ENCODE measurements around the gene C1orf115.
"Not testable (repeated sequence)": the region's sequence is repeated elsewhere in the genome, so short reads cannot be mapped to it uniquely, and the experiment has no call there.

The C1orf115 gene, protein sequence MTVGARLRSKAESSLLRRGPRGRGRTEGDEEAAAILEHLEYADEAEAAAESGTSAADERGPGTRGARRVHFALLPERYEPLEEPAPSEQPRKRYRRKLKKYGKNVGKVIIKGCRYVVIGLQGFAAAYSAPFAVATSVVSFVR

DNA sequence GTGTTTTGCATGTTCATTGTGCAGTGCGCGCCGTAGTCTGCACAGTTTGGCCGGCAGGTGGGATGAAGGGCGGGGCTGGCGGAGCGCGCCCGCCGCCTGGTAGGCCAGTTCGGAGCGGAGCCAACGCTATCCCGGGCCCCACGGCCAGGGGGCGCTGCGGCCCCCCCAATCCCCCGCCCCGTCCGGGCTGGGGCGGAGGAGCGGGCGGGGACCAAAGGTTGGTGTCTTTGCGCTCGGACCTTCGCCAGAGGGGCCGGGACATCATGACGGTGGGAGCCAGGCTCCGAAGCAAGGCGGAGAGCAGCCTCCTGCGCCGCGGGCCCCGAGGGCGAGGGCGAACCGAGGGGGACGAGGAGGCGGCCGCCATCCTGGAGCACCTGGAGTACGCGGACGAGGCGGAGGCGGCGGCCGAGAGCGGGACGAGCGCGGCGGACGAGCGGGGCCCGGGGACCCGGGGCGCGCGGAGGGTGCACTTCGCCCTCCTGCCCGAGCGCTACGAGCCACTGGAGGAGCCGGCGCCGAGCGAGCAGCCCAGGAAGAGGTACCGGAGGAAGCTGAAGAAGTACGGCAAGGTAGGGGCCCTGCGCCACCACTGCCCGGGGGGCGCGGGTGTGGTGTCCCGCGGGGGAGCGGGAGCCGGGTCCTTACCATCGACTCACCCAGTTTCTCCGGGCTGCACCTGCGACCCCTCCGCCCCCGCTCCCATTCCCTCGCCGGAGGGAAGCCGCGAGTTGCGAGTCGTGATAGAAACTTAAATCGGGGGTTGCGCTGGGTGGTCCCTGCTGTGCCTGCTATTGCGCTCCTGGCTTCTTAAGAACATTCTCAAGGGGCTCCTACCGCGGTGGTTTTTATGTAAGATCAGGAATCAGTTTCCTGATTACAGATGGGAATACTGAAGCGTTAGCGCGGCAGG lies at the start of gene C1orf115:
Gene C1orf115 (plus strand): TSS at position 224 of the 913 bp plus-strand sequence. CDS start 40 bp downstream, at position 264.
- peak; percentile 91 for DNase-seq

DNA sequence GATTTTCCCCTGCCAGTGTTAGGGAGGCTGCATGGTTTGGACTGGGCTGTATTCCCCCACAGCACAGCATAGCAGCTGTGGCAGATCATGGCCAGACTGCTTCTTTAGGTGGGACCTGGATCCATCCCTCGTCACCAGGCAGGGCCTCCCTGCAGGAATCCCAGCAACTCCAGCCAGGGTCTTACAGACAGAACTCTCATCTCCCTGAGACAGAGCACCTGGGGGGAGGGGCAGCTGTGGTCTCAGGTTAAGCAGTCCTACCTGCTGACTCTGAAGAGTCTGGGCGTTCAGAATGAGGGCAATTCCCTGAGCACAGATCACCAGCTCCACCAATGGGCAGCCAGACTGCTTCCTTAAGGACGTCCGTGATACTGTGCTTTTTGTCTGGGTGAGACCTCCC lies 47.9 kb upstream of the C1orf115 start:
- DNase-seq = no peak

DNA sequence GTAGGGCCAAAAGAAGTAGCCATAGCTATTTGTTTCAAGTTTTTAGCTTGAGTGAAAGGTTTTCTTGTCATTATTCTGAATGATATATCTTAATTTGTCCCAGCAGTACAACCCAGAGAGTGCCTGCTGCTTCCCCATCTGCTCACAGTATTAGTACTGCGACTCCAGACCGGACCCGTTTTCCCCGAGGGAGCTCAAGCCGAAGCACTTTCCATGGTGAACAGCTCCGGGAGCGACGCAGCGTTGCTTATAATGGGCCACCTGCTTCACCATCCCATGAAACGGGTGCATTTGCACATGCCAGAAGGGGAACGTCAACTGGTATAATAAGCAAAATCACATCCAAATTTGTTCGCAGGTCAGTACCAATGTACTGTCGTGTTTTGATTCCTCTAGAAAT lies 37.2 kb upstream of the C1orf115 start:
- peak; percentile 23 for DNase-seq

DNA sequence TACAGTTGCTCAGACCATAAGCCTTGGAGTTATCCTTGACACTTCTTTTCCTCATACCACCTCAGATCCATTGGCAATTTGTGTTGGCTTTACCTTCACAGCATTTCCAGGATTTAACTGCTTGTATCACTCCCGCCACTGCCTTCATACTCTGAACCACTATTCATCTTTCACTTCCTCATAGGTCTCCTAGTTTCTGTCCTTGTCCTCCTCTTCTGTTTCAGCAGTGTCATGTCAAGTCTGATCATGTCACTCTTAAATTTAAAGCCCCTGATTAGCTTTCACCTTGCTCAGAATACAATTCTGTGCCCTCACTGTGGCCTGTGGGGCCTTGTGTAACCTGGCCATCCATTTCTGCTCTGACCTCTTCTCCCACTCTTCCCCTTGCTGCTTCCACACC lies 34.7 kb upstream of the C1orf115 start:
- DNase-seq = no peak

DNA sequence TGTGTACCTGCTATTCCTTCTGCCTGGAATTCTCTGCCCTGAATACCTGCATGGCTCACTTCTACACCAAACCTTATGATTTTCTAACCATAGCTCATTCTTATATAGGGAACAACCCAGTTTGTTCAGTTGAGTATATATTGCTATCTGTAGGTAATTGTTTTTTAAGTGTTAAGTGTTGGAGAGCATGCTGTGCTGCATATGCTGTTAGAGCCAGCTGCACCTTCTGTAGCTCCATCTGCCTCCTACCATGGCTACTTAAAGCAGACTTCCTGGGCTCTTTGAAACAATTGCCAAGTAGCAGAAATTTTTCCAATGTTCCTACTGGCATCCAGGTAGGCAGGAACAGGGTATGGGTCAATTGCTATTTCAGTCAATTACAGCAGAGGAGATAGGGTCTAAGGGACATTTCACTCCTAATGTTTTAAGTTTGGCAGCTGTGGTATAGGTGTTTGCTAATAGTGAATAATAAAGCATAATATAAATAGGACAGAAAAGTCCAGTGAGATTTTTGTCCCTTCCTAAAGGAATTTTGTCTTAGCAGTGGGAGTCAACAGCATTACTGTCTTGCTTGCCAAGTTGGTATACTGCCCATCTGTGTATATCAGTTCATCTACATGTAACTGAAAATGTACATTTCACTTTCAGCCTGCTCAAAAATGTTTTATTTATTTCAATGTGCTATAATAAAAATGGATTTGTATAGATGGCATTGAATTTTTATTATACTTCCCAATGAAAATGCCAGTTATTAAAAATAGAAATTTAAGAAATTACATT lies 34.0 kb upstream of the C1orf115 start:
- no peak for DNase-seq

DNA sequence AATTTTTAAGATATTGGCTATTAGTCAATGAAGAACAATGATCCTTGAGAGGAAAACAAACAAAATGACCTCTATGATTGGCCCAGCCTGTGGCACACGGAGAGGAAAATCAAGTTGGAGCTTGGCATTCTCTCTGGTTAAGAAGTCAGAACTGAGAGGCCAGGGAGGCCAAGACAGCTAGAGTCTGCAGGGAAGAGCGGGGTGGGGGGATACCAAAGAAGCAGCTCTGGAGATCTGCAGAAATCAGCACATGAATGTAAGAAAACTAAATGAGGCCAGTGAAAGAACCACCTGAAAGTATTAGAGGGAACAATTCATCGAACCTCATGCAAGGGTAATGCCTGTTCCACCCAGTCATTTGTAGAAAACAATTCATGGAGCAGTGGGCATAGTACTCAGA lies 23.8 kb upstream of the C1orf115 start:
- no peak for DNase-seq

DNA sequence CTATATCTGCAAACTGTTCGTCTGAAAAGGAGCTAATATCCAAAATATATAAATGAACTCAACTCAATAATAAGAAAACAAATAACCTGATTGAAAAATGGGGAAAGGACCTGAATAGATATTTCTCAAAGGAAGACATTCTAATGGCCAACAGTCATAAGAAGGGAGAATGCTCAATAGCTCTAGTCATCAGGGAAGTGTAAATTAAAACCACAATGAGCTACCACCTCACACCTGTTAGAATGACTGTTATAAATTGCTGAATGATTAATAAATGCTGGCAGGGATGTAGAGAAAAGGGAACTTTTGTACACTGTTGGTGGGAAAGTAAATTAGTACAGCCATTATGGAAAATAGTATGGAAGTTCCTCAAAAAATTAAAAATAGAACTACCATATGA lies 21.2 kb upstream of the C1orf115 start:
- DNase-seq = no peak

DNA sequence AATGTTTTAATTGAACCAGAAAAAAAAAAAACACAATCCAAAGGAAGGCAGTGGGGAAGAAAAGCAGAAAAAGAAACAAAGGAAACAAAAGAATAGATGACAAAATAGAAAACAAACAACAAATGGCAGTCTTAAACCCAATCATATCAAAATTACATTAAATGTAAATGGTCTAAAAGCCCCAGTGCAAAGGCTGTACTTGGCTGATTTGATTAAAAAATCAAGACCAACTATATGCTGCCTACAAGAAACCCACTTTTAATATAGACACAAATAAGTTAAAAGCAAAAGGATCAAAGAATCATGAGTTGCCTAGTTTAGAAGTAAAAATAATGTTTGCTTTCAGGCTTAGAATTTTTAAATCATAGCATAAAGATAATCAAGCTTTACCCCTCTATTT lies 19.8 kb upstream of the C1orf115 start:
- no peak for DNase-seq

DNA sequence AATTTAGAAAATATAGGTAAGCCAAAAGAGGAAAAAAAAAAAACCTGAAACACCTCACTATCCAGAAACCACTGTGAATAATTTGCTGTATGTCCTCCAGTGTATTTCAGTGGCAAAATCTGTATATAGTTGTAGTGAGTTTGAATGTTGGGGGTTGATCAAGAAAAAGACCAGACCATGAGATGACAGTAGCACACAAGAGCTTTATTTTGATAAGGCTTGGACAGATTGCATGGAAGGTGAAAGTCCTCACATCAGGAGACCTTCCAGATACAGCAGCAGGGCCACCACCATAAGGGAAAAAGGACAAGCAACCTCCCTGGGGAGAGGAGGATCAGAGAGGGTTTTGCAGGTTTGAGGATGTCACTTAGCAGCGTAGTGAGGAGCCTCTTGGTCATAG lies 16.2 kb upstream of the C1orf115 start:
- DNase-seq = no peak

DNA sequence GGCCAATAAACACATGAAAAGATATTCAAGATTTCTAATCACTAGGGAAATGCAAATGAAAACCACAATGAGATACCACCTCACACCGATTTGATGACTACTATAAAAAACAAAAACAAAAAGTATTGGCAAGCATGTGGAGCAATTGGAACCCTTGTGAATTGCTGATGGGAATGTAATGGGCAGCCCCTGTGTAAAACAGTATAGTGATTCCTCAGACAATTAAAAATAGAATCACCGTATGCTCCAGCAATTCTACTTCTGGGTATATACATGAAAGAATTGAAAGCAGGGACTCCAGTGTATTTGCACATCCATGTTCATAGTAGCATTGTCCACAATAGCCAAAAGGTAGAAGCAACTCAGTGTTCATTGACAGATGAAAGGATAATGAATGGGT lies 12.9 kb upstream of the C1orf115 start:
- DNase-seq = no peak

DNA sequence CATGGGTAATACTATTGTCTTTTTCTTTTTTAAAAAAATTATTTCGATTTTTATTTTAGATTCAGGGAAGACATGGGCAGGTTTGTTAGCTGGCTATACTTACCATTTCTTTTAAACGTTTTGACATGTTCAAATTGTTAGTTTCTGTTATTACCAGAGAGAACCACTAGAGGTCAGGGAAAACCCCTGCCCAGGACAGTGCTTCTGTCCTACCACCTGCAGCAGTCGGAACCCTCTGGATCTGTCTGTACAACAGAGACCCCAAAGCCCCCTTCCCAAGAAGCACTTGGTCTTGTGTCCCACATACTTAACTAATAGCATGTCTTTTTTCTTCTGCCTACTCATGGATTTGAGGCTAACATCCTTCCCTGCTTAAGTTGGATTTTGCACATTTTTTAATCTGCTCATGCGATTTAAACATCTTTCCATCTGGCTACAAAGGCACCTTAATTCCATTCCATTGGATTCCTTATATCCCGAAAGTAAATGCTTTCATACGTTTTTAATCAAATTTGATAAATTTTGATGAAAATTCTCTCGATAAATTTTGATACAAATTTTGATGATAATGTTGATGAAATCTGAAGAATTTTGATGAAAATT lies 10.0 kb upstream of the C1orf115 start:
- DNase-seq = peak; percentile 38

DNA sequence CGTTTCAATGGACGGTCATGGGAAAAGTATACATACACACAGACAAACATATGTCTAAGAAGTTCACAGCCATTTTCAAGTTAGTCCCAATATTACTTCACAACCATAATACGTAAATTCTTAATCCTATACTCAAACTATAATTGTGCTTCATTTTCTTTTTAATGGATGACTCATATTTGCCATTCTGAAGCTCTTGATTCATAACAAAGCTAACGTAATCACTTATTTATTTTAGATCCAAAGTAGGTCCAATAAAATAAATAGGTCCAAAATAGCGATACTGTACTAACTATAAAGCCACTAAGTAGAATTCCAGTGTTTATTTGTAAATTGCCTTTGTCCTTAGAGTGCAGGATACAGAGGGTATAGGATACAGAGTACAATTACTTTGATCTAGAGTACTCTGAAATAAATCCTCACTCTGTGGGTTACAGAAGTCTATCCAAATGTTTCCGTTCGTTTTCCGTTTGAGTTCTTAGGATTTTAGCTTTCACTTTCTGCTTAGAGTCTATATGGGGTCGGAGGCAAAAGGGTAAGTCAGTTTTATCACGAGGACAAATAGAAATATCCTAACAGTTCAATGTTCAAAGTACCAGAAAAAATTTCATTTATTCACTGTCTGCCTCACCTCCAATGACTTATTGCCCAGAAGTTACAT lies 8.8 kb upstream of the C1orf115 start:
- no peak for DNase-seq

DNA sequence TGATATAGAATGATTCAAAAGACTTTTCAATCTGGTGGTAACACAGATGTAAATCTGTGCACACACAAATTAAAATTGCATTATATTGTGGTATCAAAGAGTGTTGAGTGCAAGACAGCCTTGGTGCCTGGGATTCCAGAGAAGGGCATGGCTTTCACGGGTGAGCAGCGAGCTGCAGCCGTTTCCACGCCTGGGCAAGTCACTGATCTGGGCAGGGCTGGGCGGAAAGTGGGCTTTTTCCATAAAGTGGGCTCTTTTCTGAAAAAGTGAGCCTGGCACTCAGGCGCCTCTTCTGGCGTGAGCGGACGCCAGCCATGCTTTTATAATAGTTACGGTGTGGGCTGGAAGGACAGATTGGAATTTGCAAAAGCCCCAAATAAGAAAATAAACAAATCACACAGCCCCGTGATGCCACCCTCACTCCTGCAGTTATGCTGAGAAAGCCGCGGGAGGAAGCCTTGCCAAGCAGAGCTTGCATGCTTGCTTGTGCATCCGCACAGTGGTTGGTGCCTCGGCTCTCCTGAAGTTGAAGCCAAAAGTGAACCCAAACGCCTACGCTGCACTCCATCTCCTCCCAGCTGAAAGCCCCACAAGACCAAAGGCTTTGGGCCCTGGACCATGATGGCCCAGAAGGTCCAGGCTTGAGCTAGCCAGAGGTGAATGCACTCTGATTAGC lies 7.1 kb upstream of the C1orf115 start:
- no peak for DNase-seq

DNA sequence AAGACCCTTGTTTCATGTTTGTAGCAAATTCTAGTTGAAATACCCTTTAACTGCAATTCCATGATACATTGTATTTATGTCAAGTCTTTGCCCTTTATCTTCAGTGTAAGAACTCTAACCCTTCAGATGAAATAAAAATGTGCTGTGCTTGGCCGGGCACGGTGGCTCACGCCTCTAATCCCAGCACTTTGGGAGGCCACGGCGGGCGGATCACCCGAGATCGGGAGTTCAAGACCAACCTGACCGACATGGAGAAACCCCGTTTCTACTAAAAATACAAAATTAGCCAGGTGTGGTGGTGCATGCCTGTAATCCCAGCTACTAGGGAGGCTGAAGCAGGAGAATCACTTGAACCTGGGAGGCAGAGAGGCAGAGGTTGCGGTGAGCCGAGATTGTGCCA lies 6.4 kb upstream of the C1orf115 start:
- DNase-seq = not testable (repeated sequence)

DNA sequence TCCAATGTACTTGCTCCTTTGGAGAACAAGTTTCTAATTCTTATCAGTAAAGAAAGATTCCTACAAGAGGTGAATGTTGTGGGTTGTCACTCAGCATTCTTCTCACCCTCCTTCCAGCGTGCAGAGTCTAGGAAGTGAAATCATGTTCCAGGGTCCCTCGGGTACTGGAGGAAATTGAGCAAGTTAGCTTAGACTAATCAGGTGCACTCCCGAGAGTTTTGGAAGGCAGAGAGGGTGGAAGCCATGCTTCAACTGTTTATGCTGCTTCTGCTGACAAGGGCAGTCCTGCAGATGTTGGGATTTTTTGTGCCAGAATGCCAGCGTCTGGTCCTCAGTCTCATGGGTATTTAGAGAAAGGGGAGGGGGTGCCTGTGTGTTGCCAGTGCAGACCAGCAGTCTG lies 5.3 kb upstream of the C1orf115 start:
- peak; percentile 17 for DNase-seq

DNA sequence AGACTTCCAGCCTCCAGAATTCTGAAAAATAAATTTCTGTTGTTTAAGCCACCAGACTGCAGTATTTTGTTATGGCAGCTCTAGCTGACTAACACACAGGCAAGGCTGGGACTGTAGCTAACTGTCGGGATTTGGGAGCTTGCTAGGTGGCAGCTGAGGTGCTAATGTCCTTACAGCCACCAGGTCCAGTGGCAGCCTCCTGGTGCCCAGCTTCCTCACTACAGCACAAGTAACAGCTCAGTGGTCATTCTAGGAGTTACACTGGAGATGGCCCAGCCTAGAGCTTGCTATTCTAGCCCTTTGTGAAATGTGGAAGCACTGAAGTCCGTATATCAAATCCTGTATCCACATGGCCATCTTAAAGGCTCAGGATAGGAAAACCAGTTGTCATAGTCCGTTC lies 4.3 kb upstream of the C1orf115 start:
- DNase-seq = no peak

DNA sequence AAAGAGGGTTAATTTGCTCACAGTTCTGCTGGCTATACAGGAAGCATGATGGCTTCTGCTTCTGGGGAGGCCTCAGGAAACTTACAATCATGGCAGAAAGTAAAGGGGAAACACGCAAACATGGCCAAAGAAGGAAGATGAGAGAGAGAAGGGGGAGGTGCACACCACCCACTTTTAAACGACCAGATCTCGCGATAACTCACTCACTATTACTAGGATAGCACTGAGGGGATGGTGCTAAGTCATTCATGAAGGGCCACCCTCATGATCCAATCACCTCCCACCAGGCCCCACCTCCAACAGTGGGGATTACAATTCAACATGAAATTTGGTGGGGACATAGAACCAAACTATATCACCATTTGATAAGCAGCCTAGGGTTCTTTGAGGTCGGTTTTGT lies 2.4 kb upstream of the C1orf115 start:
- no peak for DNase-seq

DNA sequence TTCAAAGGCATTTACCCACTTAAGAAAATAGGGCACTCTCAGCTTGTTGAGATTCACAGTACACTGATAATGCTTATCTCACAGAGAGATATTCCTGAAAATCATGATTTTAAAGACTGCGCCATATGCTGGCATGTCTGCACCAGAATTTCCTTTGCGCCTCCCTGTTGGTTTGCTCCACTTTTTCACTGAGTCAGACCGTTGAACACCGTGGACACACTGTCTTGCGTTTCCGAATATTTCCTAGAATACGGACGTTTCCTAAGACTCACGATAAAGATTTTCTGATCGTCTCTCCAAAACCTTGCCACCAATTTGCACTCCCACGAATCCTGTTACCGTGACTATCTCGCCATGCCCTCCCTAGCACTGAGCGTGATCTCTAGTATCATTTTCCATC lies 497 bp upstream of the C1orf115 start:
- no peak for DNase-seq

DNA sequence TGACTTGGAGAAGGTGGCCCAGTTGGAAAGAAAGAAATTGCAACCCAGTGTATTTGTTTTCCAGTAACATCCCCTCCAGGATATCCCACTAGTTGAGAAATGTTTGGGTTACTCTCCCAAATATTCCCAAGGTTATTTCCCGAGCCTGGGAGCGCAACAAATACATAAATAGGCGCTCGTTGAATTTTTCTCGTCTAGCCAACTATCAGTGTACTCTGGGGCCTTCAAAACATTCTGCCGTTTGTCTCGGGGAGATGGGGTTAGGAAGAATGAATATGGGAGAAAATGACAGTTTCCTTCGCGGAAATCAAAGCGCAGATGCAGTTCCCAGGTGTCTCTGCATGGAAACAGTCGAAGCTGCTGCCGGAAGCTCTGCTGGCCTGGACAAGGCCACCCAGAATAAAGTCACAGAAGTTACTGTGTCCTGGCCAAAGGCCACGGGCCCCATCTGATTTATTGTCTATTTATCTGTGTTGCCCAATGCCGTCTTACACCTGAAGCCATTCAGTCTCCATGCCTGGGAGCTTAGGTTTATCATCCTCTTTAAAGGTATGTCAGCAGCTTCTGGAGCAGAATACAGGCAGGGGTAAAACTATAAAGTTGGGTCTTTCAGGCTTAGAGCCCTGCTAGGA lies 1.0 kb downstream of the C1orf115 start:
- DNase-seq = peak; percentile 25

DNA sequence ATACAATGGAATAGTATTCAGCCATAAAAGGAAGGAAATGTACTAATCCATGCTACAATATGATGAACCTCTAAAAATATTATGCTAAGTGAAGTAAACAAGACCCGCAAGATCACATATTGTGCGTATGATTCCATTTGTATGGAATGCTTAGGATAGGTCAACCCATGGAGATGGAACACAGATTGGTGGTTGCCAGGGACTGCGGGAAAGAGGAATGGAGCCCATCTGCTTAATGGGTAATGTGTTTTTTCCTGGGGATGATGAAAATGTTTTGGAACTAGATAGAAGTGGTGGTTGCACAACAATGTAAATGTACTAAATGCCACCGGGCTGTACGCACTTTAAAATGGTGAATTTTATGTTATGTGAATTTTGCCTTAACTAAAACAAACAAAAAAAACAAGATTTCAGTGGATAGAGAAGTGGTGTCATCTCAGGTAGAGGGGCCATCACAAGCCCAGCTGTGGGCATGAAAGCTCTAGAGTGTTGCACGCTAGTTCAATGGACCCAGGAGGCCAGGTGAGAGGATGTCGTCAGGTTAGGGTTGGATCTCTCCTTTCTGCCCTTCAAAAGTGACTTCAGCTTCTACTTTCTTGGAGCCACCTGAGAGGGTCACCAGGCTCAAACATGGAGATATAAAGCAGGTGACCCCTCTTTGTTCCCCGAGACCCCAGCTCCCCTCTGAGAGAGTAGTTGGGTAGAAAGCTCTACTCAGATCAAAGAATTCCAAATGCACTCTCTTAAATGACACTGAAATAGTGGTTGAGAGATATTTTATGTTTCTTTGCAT lies 2.5 kb downstream of the C1orf115 start:
- no peak for DNase-seq

DNA sequence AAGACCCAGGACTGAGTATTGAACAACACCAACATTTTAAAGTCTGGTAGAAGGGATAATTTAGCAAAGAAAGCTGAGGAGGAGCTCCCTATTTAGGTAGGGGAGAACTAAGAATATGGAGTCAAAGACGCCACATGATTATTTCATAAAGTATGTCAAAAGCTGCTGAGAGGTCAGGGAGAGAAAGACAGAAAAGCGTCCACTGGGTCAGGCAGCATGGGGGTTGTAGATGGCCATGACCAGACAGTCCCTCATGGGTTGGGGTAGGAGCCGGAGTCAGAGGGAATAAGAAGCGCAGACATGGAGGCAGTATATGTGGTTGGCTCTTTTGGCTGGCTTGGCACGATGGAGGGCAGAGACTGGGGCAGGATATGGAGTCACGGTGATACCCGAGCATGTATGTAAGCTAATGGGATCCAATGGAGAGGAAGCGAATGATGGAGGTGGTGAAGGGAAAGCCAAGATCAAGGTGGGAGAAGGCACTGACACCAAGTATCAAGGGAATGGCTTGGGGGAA lies 4.8 kb downstream of the C1orf115 start:
- DNase-seq = no peak
